Measurements from ENCODE around the gene MPZ. TPM values are rescaled to one million over a fixed set of nuclear protein-coding genes. Genes with fewer than 3 reads are reported as not detected.
"Not testable (repeated sequence)": the region's sequence is repeated elsewhere in the genome, so short reads cannot be mapped to it uniquely, and the experiment has no call there.

The MPZ gene
- total RNA-seq, 1 donor from 2014 or later, result 3.7 TPM

- no peak overlapping the region for H3K27ac ChIP-seq
- peaks cover 4% of the 10 kb centered on the region for H3K9me3 ChIP-seq
- no peak for TF ChIP-seq CTCF (IDR thresholded peaks at IDR 0.05)
- TF ChIP-seq POLR2A (IDR thresholded peaks at IDR 0.05), result no peak
- no peak for TF ChIP-seq POLR2AphosphoS5 (IDR thresholded peaks at IDR 0.05; ENCODE audit: insufficient read depth in 1 of 2, low read depth in 1 of 2)
- DNase-seq (ENCODE audit: extremely low spot score in 2 of 2), result no peak
- no peaks in the 10 kb centered on the region for H3K36me3 ChIP-seq
- no peak overlapping the region for H3K4me3 ChIP-seq
- H3K4me1 ChIP-seq, result peaks cover 22% of the 10 kb centered on the region
- H3K27me3 ChIP-seq, result no peaks in the 10 kb centered on the region
- intact Hi-C loops (cut with DNase I), result loop anchor here (1.0 kb wide), 1 partner anchor 20 kb away; no protein-coding TSS in a partner anchor
Observed at GRCh38 chr1:161260376-161261260, 49.1 kb downstream of the MPZ start.

- H3K4me1 ChIP-seq, result peaks cover 22% of the 10 kb centered on the region
- no peaks in the 10 kb centered on the region for H3K36me3 ChIP-seq
- no peaks in the 10 kb centered on the region for H3K27me3 ChIP-seq
- intact Hi-C loops (cut with DNase I), result loop anchor here (1.0 kb wide), 1 partner anchor 19 kb away; no protein-coding TSS in a partner anchor
- TF ChIP-seq CTCF (IDR thresholded peaks at IDR 0.05), result no peak
- TF ChIP-seq POLR2A (IDR thresholded peaks at IDR 0.05), result no peak
- no peak for TF ChIP-seq POLR2AphosphoS5 (IDR thresholded peaks at IDR 0.05; ENCODE audit: insufficient read depth in 1 of 2, low read depth in 1 of 2)
- H3K9me3 ChIP-seq, result peaks cover 4% of the 10 kb centered on the region
- no peak for DNase-seq (ENCODE audit: extremely low spot score in 2 of 2)
- no peak overlapping the region for H3K27ac ChIP-seq
- no peak overlapping the region for H3K4me3 ChIP-seq
Observed at GRCh38 chr1:161259765-161260164, 50.0 kb downstream of the MPZ start.

GRCh38 chr1:161259345-161259702, 50.4 kb downstream of the MPZ start:
- H3K27me3 ChIP-seq, result no peaks in the 10 kb centered on the region

GRCh38 chr1:161258439-161259344, 51.1 kb downstream of the MPZ start, which contains the start of gene PCP4L1:
TSS of gene PCP4L1 (plus strand) at chr1:161258745. CDS start at chr1:161258975, 230 bp downstream.
- no peak within 1 kb of the TSS for H3K27ac ChIP-seq
- H3K9me3 ChIP-seq, result peaks cover 4% of the 10 kb centered on the region
- intact Hi-C loops (cut with DNase I), result no loop called here
- no peaks in the 10 kb centered on the region for H3K27me3 ChIP-seq
- no peak for DNase-seq (ENCODE audit: extremely low spot score in 2 of 2)
- no peaks in the 10 kb centered on the region for H3K36me3 ChIP-seq
- H3K4me1 ChIP-seq, result peaks cover 22% of the 10 kb centered on the region
- peak in 1 of 2 donors; percentile 63 for TF ChIP-seq POLR2AphosphoS5 (IDR thresholded peaks at IDR 0.05; ENCODE audit: insufficient read depth in 1 of 2, low read depth in 1 of 2)
- no peak for TF ChIP-seq POLR2A (IDR thresholded peaks at IDR 0.05)
- H3K4me3 ChIP-seq, result peak within 1 kb of the TSS; percentile 46 to 51

More at GRCh38 chr1:161259345-161259702, 50.4 kb downstream of the MPZ start:
- no peak overlapping the region for H3K27ac ChIP-seq
- H3K36me3 ChIP-seq, result no peaks in the 10 kb centered on the region
- TF ChIP-seq CTCF (IDR thresholded peaks at IDR 0.05) (no peak), POLR2A (IDR thresholded peaks at IDR 0.05) (no peak), POLR2AphosphoS5 (IDR thresholded peaks at IDR 0.05; ENCODE audit: insufficient read depth in 1 of 2, low read depth in 1 of 2) (no peak)
- H3K4me1 ChIP-seq, result peaks cover 22% of the 10 kb centered on the region
- peak overlapping the region; percentile 46 to 51 for H3K4me3 ChIP-seq
- intact Hi-C loops (cut with DNase I), result no loop called here
- DNase-seq (ENCODE audit: extremely low spot score in 2 of 2), result no peak
- H3K9me3 ChIP-seq, result peaks cover 4% of the 10 kb centered on the region

- H3K36me3 ChIP-seq; H3K9me3 ChIP-seq; DNase-seq (ENCODE audit: extremely low spot score in 2 of 2); H3K27me3 ChIP-seq; intact Hi-C loops (cut with DNase I); H3K27ac ChIP-seq; H3K4me3 ChIP-seq: not testable (repeated sequence)
- peaks cover 22% of the 10 kb centered on the region for H3K4me1 ChIP-seq
Observed at GRCh38 chr1:161257109-161257508, 52.7 kb downstream of the MPZ start.

- DNase-seq (ENCODE audit: extremely low spot score in 2 of 2); H3K4me3 ChIP-seq; H3K9me3 ChIP-seq; H3K27ac ChIP-seq; intact Hi-C loops (cut with DNase I); H3K36me3 ChIP-seq; H3K27me3 ChIP-seq: not testable (repeated sequence)
- H3K4me1 ChIP-seq, result peaks cover 18% of the 10 kb centered on the region
Observed at GRCh38 chr1:161255955-161256520, 53.7 kb downstream of the MPZ start.

- intact Hi-C loops (cut with DNase I); H3K4me3 ChIP-seq; H3K27ac ChIP-seq; H3K36me3 ChIP-seq; DNase-seq (ENCODE audit: extremely low spot score in 2 of 2); H3K9me3 ChIP-seq; H3K27me3 ChIP-seq: not testable (repeated sequence)
- H3K4me1 ChIP-seq, result peaks cover 12% of the 10 kb centered on the region
Observed at GRCh38 chr1:161255302-161255701, 54.5 kb downstream of the MPZ start.

Measured in vagina (tissue), 2 donors.